Measurements from ENCODE around the gene ATG2A.
A peak's percentile ranks its signal among the peaks of the same experiment; 100 is the strongest.

The ATG2A gene

GRCh38 chr11:64916775-64917662, at the start of gene ATG2A:
ATG2A (minus strand) TSS chr11:64917209; CDS start chr11:64917135, 74 bp downstream.
- DNase-seq: peak; percentile 100

GRCh38 chr11:64963072-64963631, 46.1 kb upstream of the ATG2A start:
- no peak for DNase-seq

DNA sequence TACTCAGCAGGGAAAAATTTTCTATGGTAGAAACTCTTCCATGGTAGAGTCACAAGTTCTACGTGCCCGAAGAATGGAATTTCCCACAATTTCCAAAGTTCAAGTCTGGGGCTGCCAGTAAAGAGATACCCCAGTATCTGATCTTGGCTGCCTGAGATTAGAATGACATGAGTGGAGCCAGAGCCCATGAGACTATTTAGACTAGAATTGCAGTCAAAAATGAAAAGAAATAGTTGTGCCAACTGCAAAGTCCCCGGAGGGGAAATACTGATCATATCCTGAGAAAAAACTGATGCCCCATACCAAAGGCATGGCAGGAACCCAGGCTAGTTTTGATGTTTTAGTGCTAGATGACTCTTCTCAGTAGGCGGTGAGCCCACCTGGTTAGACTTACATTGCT, 43.7 kb upstream of the ATG2A start:
- no peak for DNase-seq

- no peak for DNase-seq
These were observed 42.5 kb upstream of the ATG2A start for GRCh38 chr11:64959498-64959897.

GRCh38 chr11:64954201-64954600, 37.2 kb upstream of the ATG2A start:
- no peak for DNase-seq

DNA sequence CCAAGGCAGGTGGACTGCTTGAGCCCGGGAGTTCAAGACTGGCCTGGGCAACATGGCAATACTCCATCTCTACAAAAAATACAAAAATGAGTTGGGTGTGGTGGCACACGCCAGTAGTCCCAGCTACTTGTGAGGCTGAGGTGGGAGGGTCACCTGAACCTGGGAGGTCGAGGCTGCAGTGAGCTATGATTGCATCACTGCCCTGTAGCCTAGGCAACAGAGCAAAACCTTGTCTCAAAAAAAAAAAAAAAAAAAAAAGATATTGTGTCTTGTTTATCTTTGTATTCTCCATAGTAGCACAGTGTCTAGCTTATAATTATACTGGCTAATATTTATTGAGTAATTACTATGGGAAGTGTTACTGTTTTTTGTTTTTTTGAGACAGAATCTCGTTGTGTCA, 34.5 kb upstream of the ATG2A start:
- no peak for DNase-seq

DNA sequence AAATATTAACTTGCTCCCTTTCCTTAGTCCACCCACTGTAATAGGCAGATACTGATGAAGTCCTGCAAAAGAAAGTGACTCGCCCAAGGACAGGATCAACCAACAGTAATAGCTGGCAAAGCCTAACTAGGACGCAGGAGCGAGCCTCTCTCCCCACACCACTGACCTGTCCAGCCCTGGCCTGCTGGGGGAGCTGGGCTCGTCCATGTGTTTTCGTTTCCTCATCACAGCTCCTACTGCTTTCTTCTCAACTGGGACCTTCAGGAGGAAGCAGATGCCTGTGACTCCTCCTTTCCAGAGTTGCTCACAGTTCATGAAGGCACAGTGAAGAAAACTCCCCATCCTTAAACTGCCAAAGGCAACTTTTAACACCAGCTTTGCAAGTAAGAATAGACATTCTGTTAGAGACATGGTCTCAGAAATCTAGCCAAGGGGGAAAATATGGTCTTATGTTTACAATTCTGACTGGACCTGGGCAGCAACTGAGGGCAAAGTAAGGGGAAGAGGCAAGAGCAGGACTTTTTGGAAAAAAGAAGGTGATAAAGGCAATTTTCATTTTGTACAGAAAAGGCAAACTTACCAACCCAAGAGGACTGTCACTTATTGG, 30.3 kb upstream of the ATG2A start:
- DNase-seq: no peak

GRCh38 chr11:64936539-64936938, 19.5 kb upstream of the ATG2A start:
- DNase-seq: no peak

- DNase-seq: no peak
These were observed 18.5 kb upstream of the ATG2A start, which contains the start of gene GPHA2 for GRCh38 chr11:64935359-64936081. GPHA2 (minus strand) TSS chr11:64935893; CDS start chr11:64935460, 433 bp downstream.

DNA sequence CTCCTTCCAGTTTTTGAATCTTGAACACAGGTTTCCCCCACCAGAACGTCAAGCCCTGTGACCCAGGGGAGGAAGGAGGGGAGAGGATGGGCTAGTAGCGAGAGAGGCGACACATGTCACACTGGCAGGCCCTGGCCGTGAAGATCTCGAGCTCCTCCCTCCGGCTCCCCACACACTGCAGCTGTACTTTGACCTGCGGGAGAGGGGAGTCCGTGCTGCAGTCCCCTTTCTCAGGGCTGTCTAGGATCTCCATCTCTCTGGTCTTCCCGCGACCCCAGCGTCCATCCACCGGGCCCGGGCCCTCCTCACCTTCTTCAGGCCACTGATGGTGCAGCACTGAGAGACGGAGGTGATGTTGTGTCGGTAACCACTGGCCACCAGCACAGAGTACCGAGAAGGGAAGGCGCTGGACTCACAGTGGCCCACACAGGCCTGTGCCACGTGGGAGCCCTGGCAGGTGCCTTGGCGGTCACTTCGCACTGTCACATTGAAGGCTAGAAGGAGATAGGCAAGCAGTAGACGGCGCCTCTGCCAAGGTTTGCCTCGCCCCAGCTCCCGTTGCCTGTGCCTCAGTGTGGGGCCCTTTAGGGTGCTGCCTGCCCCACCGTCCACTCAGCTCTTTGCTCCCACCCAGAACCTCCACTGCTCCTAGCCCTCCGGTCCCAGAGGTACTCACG, 17.8 kb upstream of the ATG2A start:
- DNase-seq: no peak

DNA sequence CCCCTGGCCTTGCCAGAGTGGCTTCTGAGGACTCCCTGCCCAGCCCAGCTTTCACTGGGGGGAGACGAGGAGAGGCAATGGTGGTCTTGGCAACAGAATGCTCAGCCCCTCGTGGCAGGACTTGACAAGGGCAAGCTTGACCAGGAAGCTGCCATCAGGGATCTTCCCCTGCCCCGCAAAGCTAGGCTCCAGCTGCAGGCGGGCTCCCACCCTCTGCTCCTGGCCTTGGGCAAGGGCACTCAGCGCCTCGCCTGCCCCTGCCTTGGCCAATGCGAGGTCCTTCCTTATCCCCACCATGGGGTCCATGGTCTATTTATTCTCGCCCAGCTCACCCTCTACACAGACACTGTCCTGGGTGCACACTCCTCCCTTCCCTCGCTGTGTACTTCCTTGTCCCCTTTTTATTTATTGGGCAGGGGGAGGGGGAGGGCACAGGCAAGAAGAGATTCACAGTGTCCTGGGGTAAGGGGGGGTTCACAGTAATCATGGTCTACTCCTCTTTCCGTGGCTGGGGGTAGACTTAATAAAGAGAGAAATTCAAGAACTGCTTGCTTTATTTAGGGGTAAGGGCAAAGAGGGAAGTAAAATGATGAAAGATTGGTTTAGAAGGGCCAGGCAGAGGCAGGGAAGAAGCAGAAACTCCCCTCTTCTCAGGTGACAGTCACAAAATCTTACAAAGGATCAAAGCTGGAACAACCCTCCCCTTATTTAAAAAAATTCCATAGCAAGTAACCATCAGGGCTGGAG, 17.1 kb upstream of the ATG2A start:
- DNase-seq: no peak

- no peak for DNase-seq
These were observed 16.4 kb upstream of the ATG2A start for GRCh38 chr11:64933213-64933934.

GRCh38 chr11:64932324-64932723, 15.3 kb upstream of the ATG2A start:
- no peak for DNase-seq

GRCh38 chr11:64931290-64931689, 14.3 kb upstream of the ATG2A start:
- DNase-seq: no peak

DNA sequence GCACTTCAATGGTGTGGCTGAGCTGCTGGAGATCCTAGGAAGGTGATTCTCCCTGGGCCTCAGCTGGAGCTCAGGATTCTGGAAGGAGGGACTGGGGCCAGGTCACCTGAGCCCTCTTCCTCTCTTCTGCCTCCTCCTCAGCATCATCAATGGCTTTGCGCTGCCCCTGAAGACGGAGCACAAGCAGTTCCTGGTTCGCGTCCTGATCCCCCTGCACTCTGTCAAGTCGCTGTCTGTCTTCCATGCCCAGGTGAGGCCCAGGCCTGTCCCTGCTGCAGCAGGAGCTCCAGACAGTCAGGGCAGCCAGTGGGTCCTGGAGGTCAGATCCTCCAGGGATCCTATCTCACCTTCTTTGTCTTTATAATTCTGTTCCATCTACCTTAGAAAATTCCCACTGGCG, 13.3 kb upstream of the ATG2A start:
- no peak for DNase-seq

- no peak for DNase-seq
These were observed 12.6 kb upstream of the ATG2A start for GRCh38 chr11:64929625-64930024.

DNA sequence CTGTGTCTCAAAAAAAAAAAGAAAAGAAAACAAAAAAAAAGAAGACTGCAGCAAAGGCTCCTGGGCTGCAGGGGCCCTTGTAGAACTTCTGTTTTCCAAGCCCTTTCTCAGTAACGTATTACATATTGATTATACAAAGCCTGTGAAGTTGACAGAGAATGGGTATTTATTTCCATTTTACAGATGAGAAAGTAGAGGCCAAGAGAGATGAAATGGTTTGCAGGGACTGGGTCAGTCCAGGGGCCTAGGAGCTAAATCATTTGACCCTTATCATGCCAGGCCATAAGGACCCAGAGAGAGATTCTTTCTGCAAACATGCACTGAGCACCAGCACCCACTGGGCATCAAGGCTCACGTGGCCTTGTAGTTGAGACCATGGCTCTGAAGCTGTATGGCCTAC, 11.9 kb upstream of the ATG2A start:
- no peak for DNase-seq

GRCh38 chr11:64926689-64927088, 9.7 kb upstream of the ATG2A start:
- DNase-seq: no peak

- no peak for DNase-seq
These were observed 8.8 kb upstream of the ATG2A start for GRCh38 chr11:64925536-64926436.

DNA sequence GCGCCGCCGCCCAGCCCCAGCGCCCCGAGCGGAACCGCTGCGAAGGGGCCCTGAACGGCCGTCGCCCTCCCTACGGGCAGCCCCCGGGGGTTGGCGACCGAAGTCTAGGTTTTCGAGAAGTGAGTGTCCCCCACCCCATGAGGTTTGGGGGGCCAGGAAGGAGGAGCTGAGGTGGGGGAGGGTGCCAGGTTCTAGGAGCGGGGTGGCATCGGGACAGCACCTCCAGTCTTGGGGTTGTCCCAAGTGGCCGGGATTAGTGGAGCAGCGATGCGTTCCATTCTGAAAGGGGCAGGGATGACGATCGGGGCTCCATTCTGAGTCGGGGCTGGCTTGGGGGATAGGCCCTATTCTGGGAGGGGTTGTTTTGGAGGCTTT, 7.9 kb upstream of the ATG2A start:
- no peak for DNase-seq

All from CD4-positive, alpha-beta T cell treated with Interleukin-6 for 4 hours (primary cell).